PC-3 (cell line): ENCODE measurements around the gene CA9. TPM values are rescaled to one million over a fixed set of nuclear protein-coding genes. Genes with fewer than 3 reads are reported as not detected.

ENCODE experiments used
- ATAC-seq: fragments of 200-7000 bp; cut with Tn5 transposase; 2 replicates; pipeline ENCODE4 v1.9.1; 2020; ENCODE audit warnings: mild to moderate bottlenecking, moderate library complexity
- BruUV-seq: library from RNA; stranded (reverse); fragments of 400-500 nt; replicated peaks from 2 replicates; lab custom pipeline; 2021; lab: Mats Ljungman, UMichigan
- CTCF ChIA-PET: fragments of 300-600 bp; sonication (Branson Sonifier 250); formaldehyde crosslinking; loops from one replicate; lab custom pipeline; 2022; ENCODE audit warnings: antibody characterized with exemption; lab: Charles Lee
- POLR2A ChIA-PET: fragments of 300-600 bp; sonication (Branson Sonifier 250); formaldehyde crosslinking; loops from one replicate; lab custom pipeline; 2022; ENCODE audit warnings: antibody characterized with exemption; ENCODE audit not compliant: unreplicated experiment; lab: Charles Lee
- DNase-seq: peaks from one replicate; pipeline ENCODE4 v3.0.0-alpha.2; 2015
- H2AFZ ChIP-seq: fragments of 300-600 bp; sonication (generic); 2 replicates; pipeline ENCODE4 v1.6.0; 2016; ENCODE audit warnings: antibody characterized with exemption, low read length
- H3F3A ChIP-seq: fragments of 300-600 bp; sonication (generic); one replicate; pipeline ENCODE4 v1.6.0; 2017; ENCODE audit warnings: antibody characterized with exemption, low read length, control low read depth, mild to moderate bottlenecking; ENCODE audit not compliant: unreplicated experiment
- H3K27ac ChIP-seq: fragments of 300-600 bp; sonication (generic); 2 replicates; pipeline ENCODE4 v1.5.1; 2016; ENCODE audit warnings: mild to moderate bottlenecking, low read length
- H3K27me3 ChIP-seq: fragments of 300-600 bp; sonication (generic); 2 replicates; pipeline ENCODE4 v1.6.1; 2016; ENCODE audit warnings: low read length, mixed read lengths
- H3K36me3 ChIP-seq: fragments of 300-600 bp; sonication (generic); 2 replicates; pipeline ENCODE4 v1.6.1; 2016; ENCODE audit warnings: low read depth, mixed run types, low read length, mixed read lengths
- H3K4me1 ChIP-seq: fragments of 300-600 bp; sonication (generic); 2 replicates; pipeline ENCODE4 v1.5.1; 2016; ENCODE audit warnings: low read length; ENCODE audit not compliant: insufficient read depth
- H3K4me2 ChIP-seq: fragments of 300-600 bp; sonication (generic); 2 replicates; pipeline ENCODE4 v1.6.0; 2016; ENCODE audit warnings: low read length
- H3K4me3 ChIP-seq: fragments of 300-600 bp; sonication (generic); 2 replicates; pipeline ENCODE4 v1.5.1; 2016; ENCODE audit warnings: mild to moderate bottlenecking, low read length, mixed read lengths
- H3K79me2 ChIP-seq: fragments of 300-600 bp; sonication (generic); 2 replicates; pipeline ENCODE4 v1.6.1; 2017; ENCODE audit warnings: low read length, mixed read lengths
- H3K9ac ChIP-seq: fragments of 300-600 bp; sonication (generic); 2 replicates; pipeline ENCODE4 v1.6.0; 2016; ENCODE audit warnings: mild to moderate bottlenecking, low read length
- H3K9me2 ChIP-seq: fragments of 300-600 bp; sonication (generic); replicated peaks from 2 replicates; pipeline ENCODE4 v1.6.1; 2016; ENCODE audit warnings: mixed run types, low read length, mixed read lengths
- H3K9me3 ChIP-seq: fragments of 300-600 bp; sonication (generic); 2 replicates; pipeline ENCODE4 v1.6.1; 2016; ENCODE audit warnings: low read length, mixed read lengths
- H4K20me1 ChIP-seq: fragments of 300-600 bp; sonication (generic); 2 replicates; pipeline ENCODE4 v1.6.1; 2016; ENCODE audit warnings: low read length, mixed read lengths
- CTCF ChIP-seq: fragments of 300-600 bp; sonication (generic); conservative IDR thresholded peaks from 2 replicates; pipeline ENCODE4 v1.5.1; 2017; ENCODE audit warnings: antibody characterized with exemption, low read depth, mild to moderate bottlenecking, low read length
- EZH2 ChIP-seq: fragments of 300-600 bp; sonication (generic); IDR thresholded peaks from one replicate; pipeline ENCODE4 v1.6.1; 2017; ENCODE audit warnings: antibody characterized with exemption, mild to moderate bottlenecking, low read length; ENCODE audit not compliant: unreplicated experiment
- EZH2phosphoT487 ChIP-seq: fragments of 300-600 bp; sonication (generic); IDR thresholded peaks from 2 replicates; pipeline ENCODE4 v1.6.1; 2018; ENCODE audit warnings: mild to moderate bottlenecking, antibody characterized with exemption, low read length, borderline replicate concordance
- intact Hi-C: fragments of 100-400 bp; cut with micrococcal nuclease; formaldehyde crosslinking; loops from 2 replicates; pipeline ENCODE4 v1.9.0; 2023
- total RNA-seq: library from RNA; depleted of rRNA; stranded (reverse); fragments of >200 nt; gene quantifications from 2 replicates; pipeline ENCODE4 v1.2.3, GENCODE V29; 2014

CA9 gene
- total RNA-seq, 1 experiment from 2014 or later = 7.7 TPM

DNA sequence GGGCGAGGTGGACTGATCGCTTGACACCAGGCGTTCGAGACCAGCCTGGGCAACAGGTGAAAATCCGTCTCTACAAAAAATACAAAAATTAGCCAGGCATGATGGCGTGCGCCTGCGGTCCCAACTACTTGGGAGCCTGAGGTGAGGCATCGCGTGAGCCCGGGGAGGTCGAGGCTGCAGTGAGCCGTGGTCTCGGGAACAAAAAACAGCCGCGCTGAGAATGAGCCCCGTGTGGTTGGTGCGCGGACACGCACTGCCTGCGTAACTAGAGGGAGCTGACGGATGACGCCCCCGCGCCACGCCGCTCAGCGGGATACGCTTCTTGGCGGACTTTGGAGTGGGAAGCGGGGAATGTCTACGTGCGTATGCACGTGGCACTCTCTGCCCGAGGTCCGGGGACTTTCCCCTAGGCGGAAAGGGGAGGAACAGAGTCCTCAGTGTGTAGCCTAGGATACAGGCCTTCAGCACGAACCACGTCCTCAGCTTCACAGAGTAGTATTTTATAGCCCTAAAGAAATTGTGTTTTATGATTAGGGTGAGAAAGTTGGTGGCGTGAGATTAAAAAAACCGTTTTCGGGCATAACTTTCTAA, 16.1 kb upstream of the CA9 start, which contains the start of gene RMRP:
Gene RMRP, minus strand, starts transcription at position 474 of the 591 bp plus-strand sequence.
- no TSS peak for BruUV-seq
- peaks cover 7% of the 10 kb centered on the region for H3F3A ChIP-seq
- H3K27me3 ChIP-seq = no peaks in the 10 kb centered on the region
- TF ChIP-seq CTCF = no peak
- TF ChIP-seq EZH2phosphoT487 = no peak
- no peak for TF ChIP-seq EZH2
- H3K4me2 ChIP-seq = peak within 1 kb of the TSS; percentile 98
- H3K27ac ChIP-seq = peak within 1 kb of the TSS; percentile 98
- peak; percentile 96 for DNase-seq
- H2AFZ ChIP-seq = peak within 1 kb of the TSS; percentile 89
- H3K4me1 ChIP-seq = peaks cover 29% of the 10 kb centered on the region
- ChIA-PET POLR2A (interaction anchor here (0.6 to 0.8 kb wide), 3 partner anchors 54 to 115 kb away, joined by 3 to 12 read pairs (median 4); no protein-coding TSS in a partner anchor), CTCF (interaction anchor here (0.6 to 1.1 kb wide), 2 partner anchors 53 to 70 kb away, joined by 3 read pairs; no protein-coding TSS in a partner anchor)
- peak within 1 kb of the TSS; percentile 96 for H3K4me3 ChIP-seq
- H3K9me3 ChIP-seq = no peaks in the 10 kb centered on the region
- H3K36me3 ChIP-seq = peaks cover 20% of the 10 kb centered on the region
- no peaks in the 10 kb centered on the region for H3K9me2 ChIP-seq
- intact Hi-C loops = loop anchor here (2.0 to 10.0 kb wide), 3 partner anchors 40 to 137 kb away; partner anchors contain the start of gene NPR2
- H4K20me1 ChIP-seq = no peaks in the 10 kb centered on the region
- peaks cover 29% of the 10 kb centered on the region for H3K79me2 ChIP-seq
- peak; percentile 88 for ATAC-seq
- peak within 1 kb of the TSS; percentile 97 for H3K9ac ChIP-seq

DNA sequence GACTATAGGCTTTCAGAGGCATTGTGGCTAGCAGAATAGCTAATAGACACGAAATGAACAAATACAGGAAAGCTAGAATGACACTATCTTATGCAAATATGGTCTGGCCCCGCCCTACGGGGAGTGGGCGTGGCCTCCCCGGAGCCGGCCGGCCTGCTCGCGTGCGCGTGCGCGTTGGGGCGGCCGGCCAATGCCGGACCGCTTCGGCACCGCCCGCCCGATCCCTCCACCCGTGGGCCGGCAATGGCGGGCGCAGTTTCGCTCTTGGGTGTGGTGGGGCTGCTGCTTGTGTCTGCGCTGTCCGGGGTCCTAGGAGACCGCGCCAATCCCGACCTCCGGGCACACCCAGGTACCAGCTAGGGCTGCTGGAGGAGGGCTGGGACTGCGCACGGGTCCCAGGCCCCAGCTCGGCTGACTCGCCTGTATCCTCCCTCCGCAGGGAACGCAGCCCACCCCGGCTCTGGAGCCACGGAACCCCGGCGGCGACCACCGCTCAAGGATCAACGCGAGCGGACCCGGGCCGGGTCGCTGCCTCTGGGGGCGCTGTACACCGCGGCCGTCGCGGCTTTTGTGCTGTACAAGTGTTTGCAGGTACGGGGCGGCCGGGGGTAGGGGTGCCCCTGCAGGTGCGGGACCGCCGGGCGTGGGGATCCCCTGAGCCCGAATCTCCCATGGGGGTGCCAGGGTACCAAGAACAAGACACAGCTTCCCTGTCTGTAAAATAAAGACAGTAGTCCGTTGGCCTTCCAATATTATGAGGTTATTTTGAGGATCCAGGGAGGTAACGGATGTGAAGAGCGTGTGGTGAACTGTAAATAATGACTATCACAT, 15.4 kb upstream of the CA9 start, which contains the start of gene CCDC107:
Gene CCDC107, plus strand, starts transcription at position 156 of the 831 bp plus-strand sequence. Its CDS starts 88 bp downstream, at position 244.
- Histone ChIP-seq H3K4me2 (peak within 1 kb of the TSS; percentile 98), H3K27me3 (no peaks in the 10 kb centered on the region), H3K9ac (peak within 1 kb of the TSS; percentile 97), H3K79me2 (peaks cover 29% of the 10 kb centered on the region), H3F3A (peaks cover 7% of the 10 kb centered on the region), H3K27ac (peak within 1 kb of the TSS; percentile 98), H3K4me3 (peak within 1 kb of the TSS; percentile 96), H3K9me2 (no peaks in the 10 kb centered on the region), H3K9me3 (no peaks in the 10 kb centered on the region), H4K20me1 (no peaks in the 10 kb centered on the region), H2AFZ (peak within 1 kb of the TSS; percentile 89), H3K36me3 (peaks cover 20% of the 10 kb centered on the region), H3K4me1 (peaks cover 27% of the 10 kb centered on the region)
- no TSS peak for BruUV-seq
- TF ChIP-seq EZH2phosphoT487 (no peak), CTCF (peak; percentile 57)
- intact Hi-C loops = loop anchor here (2.0 to 10.0 kb wide), 3 partner anchors 39 to 136 kb away; partner anchors contain the start of gene NPR2
- POLR2A ChIA-PET = interaction anchor here (0.6 to 0.8 kb wide), 3 partner anchors 54 to 244 kb away, joined by 3 to 4 read pairs (median 3); no protein-coding TSS in a partner anchor
- peak; percentile 81 for DNase-seq
- CTCF ChIA-PET = interaction anchor here (0.6 to 1.1 kb wide), 2 partner anchors 52 to 69 kb away, joined by 3 read pairs; no protein-coding TSS in a partner anchor
- peak; percentile 60 for ATAC-seq
